H1 (cell line): Measurements from ENCODE around the gene ZBTB42. TPM values are rescaled to one million over a fixed set of nuclear protein-coding genes. Genes with fewer than 3 reads are reported as not detected.

Experiments used
- BACH1 ChIP-seq: IDR thresholded peaks from 2 replicates; pipeline ENCODE4 v1.6.1; 2012; ENCODE audit warnings: low read length, improper control_type of control experiment
- SIN3A ChIP-seq, 2 experiments: IDR thresholded peaks in 1 of 2; conservative IDR thresholded peaks in 1 of 2; 2 replicates each; pipeline ENCODE4 v1.6.1; 2011 to 2012; ENCODE audit warnings: low read length in 2 of 2, improper control_type of control experiment in 1 of 2, low read depth in 1 of 2, mild to moderate bottlenecking in 1 of 2
- polyA plus RNA-seq, 7 experiments: library from polyadenylated mRNA; depleted of rRNA in 3 of 7; stranded (reverse) in 5 of 7; unstranded in 2 of 7; fragments of >200 nt in 5 of 7; fragments of 200-250 nt in 2 of 7; gene quantifications; 1 replicate in 5 of 7; 2 replicates in 1 of 7; 4 replicates in 1 of 7; pipeline versions ENCODE4 v1.2.1 to v1.2.3, GENCODE V29; 2011 to 2013; ENCODE audit warnings: missing spikeins in 2 of 7, mixed read lengths in 2 of 7
- total RNA-seq: library from RNA; stranded (reverse); fragmentation: NEBNext Ultra II Directional; extraction: Animal tissue kit (Norgen Biotek cat#: 25700); gene quantifications from 2 replicates; pipeline ENCODE4 v1.2.1, GENCODE V29; 2021
- TF ChIP-seq, protein P1 (sequence below), 3 experiments: IDR thresholded peaks; 1 replicate in 2 of 3; 2 replicates in 1 of 3; pipeline versions ENCODE4 v1.5.1 to v1.6.1; 2011; ENCODE audit warnings: low read length in 3 of 3, mild to moderate bottlenecking in 3 of 3, inconsistent platforms in 2 of 3, low read depth in 1 of 3, moderate library complexity in 1 of 3; ENCODE audit not compliant: insufficient read depth in 1 of 3; ENCODE audit errors: control extremely low read depth in 1 of 3

The ZBTB42 gene
- total and polyA plus RNA-seq, 2 of the 8 experiments (the other 6 are each of a cell fraction or from before 2014, with no cell fraction given): 2.8 to 3.1 TPM

DNA sequence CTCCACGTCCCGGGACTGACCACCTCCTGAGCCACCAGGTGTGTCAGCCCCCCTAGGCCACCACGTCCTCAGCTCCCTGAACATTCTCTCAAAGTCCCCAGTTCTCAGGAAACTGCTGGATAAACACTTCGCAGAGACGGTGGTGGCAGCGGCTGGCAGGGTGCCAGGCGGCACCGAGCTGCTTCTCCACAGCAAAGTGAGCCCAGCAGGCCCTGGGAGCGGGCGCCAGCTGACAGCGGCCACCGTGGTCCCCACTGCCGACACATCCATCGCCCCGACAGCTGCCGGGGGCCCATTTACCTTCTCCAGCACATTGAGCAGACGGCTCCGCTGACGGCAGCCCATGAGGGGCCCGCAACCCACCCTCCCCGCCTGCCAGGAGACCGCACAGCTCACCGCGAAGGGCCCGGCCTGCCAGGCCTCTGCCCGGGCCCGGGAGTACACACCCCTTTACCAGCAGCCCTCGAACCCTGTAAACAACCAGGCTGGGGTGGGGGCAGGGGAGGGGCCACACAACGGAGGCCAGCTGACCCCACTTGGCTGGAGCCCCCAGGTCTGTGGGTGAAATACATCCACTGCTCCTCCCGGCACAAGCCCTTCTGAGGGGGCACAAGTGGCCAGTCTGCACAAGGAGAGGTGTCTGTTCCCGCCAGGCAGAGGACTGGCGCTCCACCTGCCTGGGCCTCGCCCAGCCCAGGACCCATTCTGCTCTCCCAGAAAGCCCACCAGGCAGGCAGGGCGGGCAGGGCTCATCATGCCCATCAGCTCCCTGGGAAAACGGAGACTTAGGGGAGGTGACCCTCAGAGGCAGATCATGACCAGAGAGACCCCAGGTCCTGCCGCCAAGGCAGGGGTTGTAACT, 15.8 kb upstream of the ZBTB42 start (continued):
- TF ChIP-seq, protein P1, sequence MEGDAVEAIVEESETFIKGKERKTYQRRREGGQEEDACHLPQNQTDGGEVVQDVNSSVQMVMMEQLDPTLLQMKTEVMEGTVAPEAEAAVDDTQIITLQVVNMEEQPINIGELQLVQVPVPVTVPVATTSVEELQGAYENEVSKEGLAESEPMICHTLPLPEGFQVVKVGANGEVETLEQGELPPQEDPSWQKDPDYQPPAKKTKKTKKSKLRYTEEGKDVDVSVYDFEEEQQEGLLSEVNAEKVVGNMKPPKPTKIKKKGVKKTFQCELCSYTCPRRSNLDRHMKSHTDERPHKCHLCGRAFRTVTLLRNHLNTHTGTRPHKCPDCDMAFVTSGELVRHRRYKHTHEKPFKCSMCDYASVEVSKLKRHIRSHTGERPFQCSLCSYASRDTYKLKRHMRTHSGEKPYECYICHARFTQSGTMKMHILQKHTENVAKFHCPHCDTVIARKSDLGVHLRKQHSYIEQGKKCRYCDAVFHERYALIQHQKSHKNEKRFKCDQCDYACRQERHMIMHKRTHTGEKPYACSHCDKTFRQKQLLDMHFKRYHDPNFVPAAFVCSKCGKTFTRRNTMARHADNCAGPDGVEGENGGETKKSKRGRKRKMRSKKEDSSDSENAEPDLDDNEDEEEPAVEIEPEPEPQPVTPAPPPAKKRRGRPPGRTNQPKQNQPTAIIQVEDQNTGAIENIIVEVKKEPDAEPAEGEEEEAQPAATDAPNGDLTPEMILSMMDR (IDR thresholded peaks at IDR 0.05; ENCODE audit: control extremely low read depth in 1 of 3, insufficient read depth in 1 of 3, low read depth in 1 of 3, low read length in 3 of 3): no peak
- TF ChIP-seq SIN3A (conservative IDR thresholded peaks at IDR 0.05 in 1 of 2, IDR thresholded peaks at IDR 0.05 in 1 of 2; ENCODE audit: low read depth in 1 of 2, low read length in 2 of 2) (no peak), BACH1 (no peak)
- TF ChIP-seq, all 59 proteins: peak for 0
